ENCODE data around the gene GHR. TPM values are rescaled to one million over a fixed set of nuclear protein-coding genes. Genes with fewer than 3 reads are reported as not detected.

GHR gene
- total and polyA plus RNA-seq, 10 of the 15 experiments (the other 5 are each of a cell fraction or from before 2014, with no cell fraction given), result 0.23 to 10.2 (median 0.48) TPM

DNA sequence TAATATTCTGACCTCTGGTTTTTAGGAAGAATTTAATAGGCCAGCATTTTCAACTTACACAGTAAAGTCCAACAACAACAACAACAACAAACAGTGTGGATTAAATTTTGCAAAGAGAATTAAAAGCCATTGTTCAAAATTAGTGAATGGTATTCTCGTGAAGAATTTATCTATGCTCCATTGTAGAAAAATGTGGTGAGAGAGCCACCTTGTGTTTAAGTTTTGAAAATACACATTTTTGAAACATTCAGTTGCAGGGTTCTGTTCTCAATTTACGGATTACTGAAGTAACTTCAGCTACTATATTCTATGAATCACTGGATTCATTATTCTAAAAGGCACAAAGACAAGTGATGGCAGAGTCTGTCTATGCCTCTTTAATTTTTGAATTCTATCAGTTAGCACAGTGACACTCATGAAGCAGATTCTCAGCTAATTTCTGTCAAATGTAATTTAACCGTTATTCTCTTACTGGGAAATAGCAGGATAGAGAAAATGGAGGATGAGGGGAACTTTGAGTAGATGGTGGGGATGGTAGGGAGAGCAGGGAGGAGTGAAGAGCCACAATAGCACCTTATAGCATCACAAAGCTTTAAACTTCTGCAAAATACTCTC, 344.4 kb downstream of the GHR start:
- peak; percentile 53 for ATAC-seq
- ChIA-PET POLR2A (no interaction called here), CTCF (interaction anchor here (0.6 to 1.8 kb wide), 41 partner anchors 9 to 1863 kb away, joined by 3 to 29 read pairs (median 4); partner anchors contain the start of genes CCDC152 and GHR), RAD21 (ENCODE audit: unreplicated experiment) (interaction anchor here (0.5 to 1.6 kb wide), 27 partner anchors 20 to 911 kb away, joined by 3 to 28 read pairs (median 3); partner anchors contain the start of genes GHR, RIMOC1 and SELENOP), SMC1A (ENCODE audit: uncharacterized antibody, unreplicated experiment) (interaction anchor here (0.6 to 1.7 kb wide), 36 partner anchors 8 to 1072 kb away, joined by 3 to 17 read pairs (median 4); partner anchors contain the start of gene GHR)
- H3K36me3 ChIP-seq (ENCODE audit: control insufficient read depth in 2 of 2, insufficient read depth in 2 of 2, low read length in 1 of 2), result no peaks in the 10 kb centered on the region
- H3K9me3 ChIP-seq (replicated peaks; ENCODE audit: control insufficient read depth, insufficient read depth, low read length), result no peaks in the 10 kb centered on the region
- TF ChIP-seq TARDBP (IDR thresholded peaks at IDR 0.05; ENCODE audit: borderline replicate concordance) (no peak), NFXL1 (IDR thresholded peaks at IDR 0.05; ENCODE audit: borderline replicate concordance) (no peak), ZNF24 (IDR thresholded peaks at IDR 0.05) (0 out of 2 replicates have a peak, but pooled peaks have one; percentile 17), SMC3 (IDR thresholded peaks at IDR 0.05; ENCODE audit: borderline replicate concordance, low read length) (peak; percentile 46; the same call in 1 of the 2 replicates), RAD21 (IDR thresholded peaks at IDR 0.05; ENCODE audit: insufficient read depth, low read depth, low read length) (peak; percentile 70), EZH2 (IDR thresholded peaks at IDR 0.05; ENCODE audit: borderline replicate concordance, control insufficient read depth, low read depth, low read length) (no peak), SREBF2 (IDR thresholded peaks at IDR 0.05; ENCODE audit: low read length) (no peak)
- TF ChIP-seq, protein P1, sequence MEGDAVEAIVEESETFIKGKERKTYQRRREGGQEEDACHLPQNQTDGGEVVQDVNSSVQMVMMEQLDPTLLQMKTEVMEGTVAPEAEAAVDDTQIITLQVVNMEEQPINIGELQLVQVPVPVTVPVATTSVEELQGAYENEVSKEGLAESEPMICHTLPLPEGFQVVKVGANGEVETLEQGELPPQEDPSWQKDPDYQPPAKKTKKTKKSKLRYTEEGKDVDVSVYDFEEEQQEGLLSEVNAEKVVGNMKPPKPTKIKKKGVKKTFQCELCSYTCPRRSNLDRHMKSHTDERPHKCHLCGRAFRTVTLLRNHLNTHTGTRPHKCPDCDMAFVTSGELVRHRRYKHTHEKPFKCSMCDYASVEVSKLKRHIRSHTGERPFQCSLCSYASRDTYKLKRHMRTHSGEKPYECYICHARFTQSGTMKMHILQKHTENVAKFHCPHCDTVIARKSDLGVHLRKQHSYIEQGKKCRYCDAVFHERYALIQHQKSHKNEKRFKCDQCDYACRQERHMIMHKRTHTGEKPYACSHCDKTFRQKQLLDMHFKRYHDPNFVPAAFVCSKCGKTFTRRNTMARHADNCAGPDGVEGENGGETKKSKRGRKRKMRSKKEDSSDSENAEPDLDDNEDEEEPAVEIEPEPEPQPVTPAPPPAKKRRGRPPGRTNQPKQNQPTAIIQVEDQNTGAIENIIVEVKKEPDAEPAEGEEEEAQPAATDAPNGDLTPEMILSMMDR (IDR thresholded peaks at IDR 0.05 in 2 of 3, conservative IDR thresholded peaks at IDR 0.05 in 1 of 3; ENCODE audit: control insufficient read depth in 2 of 3, extremely low read depth in 1 of 3, insufficient read depth in 1 of 3, low read depth in 3 of 3, low read length in 3 of 3), result peak; percentile 31 to 56 (median 42); a peak in 4 of 6 replicates
- TF ChIP-seq, protein P2, sequence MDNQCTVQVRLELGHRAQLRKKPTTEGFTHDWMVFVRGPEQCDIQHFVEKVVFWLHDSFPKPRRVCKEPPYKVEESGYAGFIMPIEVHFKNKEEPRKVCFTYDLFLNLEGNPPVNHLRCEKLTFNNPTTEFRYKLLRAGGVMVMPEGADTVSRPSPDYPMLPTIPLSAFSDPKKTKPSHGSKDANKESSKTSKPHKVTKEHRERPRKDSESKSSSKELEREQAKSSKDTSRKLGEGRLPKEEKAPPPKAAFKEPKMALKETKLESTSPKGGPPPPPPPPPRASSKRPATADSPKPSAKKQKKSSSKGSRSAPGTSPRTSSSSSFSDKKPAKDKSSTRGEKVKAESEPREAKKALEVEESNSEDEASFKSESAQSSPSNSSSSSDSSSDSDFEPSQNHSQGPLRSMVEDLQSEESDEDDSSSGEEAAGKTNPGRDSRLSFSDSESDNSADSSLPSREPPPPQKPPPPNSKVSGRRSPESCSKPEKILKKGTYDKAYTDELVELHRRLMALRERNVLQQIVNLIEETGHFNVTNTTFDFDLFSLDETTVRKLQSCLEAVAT (IDR thresholded peaks at IDR 0.05), result no peak
- in situ Hi-C loops (cut with MboI) (loop anchor here (10.0 kb wide), 1 partner anchor 913 kb away; no protein-coding TSS in a partner anchor), intact Hi-C loops (cut with micrococcal nuclease; ENCODE audit: unreplicated experiment) (loop anchor here (5.0 kb wide), 3 partner anchors 120 to 910 kb away; no protein-coding TSS in a partner anchor)
- H3K4me3 ChIP-seq, result no peak overlapping the region
- 67% methylated on average over 3 of the region's 3 CpGs for WGBS (ENCODE audit: insufficient coverage, insufficient replicate concordance, low lambda C conversion rate, missing lambda C conversion rate)
- peak; percentile 44 for FAIRE-seq
- BruUV-seq (replicated peaks), result no TSS peak
- no peaks in the 10 kb centered on the region for H3K79me2 ChIP-seq (ENCODE audit: control insufficient read depth, insufficient read depth, low read length)
- H3K4me1 ChIP-seq (ENCODE audit: control insufficient read depth, insufficient read depth, low read length), result no peaks in the 10 kb centered on the region
- DNase-seq (ENCODE audit: low read depth, low spot score), result no peak
- no peak overlapping the region for H3K9ac ChIP-seq (ENCODE audit: control insufficient read depth, insufficient read depth, low read length)
- no peaks in the 10 kb centered on the region for H3K27me3 ChIP-seq (replicated peaks in 1 of 2; ENCODE audit: control insufficient read depth in 2 of 2, insufficient read depth in 2 of 2, low read length in 1 of 2)
- H2AFZ ChIP-seq (ENCODE audit: control insufficient read depth, low read depth, low read length), result no peak overlapping the region
- no peak overlapping the region for H3K27ac ChIP-seq (ENCODE audit: control insufficient read depth, insufficient read depth)
- no peak overlapping the region for H3K4me2 ChIP-seq (ENCODE audit: control insufficient read depth, insufficient read depth)
- no peaks in the 10 kb centered on the region for H4K20me1 ChIP-seq (ENCODE audit: control insufficient read depth, insufficient read depth)

All from GM12878 (cell line).